Large intestine (tissue), 3 donors: ENCODE results near the gene TTPAL. TPM values are rescaled to one million over a fixed set of nuclear protein-coding genes. Genes with fewer than 3 reads are reported as not detected.

Source experiments
- DNase-seq, 2 donors: peaks; one replicate each; pipeline versions ENCODE4 v3.0.0 to v3.0.0-alpha.2; 2013
- H3K27ac ChIP-seq: one replicate; pipeline ENCODE4 v1.5.1; 2013; ENCODE audit warnings: low read length
- H3K27me3 ChIP-seq: 2 replicates; pipeline ENCODE4 v1.6.1; 2013; ENCODE audit warnings: low read length; ENCODE audit not compliant: control insufficient read depth, insufficient read depth
- H3K36me3 ChIP-seq: 2 replicates; pipeline ENCODE4 v1.6.1; 2013; ENCODE audit warnings: low read length; ENCODE audit not compliant: control insufficient read depth, insufficient read depth
- H3K4me1 ChIP-seq: one replicate; pipeline ENCODE4 v1.6.1; 2013; ENCODE audit warnings: low read length; ENCODE audit not compliant: control insufficient read depth, insufficient read depth
- H3K4me3 ChIP-seq: one replicate; pipeline ENCODE4 v1.5.1; 2013; ENCODE audit warnings: low read length
- H3K9me3 ChIP-seq: one replicate; pipeline ENCODE4 v1.6.1; 2013; ENCODE audit warnings: mild to moderate bottlenecking, low read depth, low read length, moderate library complexity; ENCODE audit not compliant: control insufficient read depth
- WGBS: methylation state at CpG from one replicate; pipeline ENCODE4 v1.1.5; 2013; ENCODE audit warnings: low lambda C conversion rate; ENCODE audit not compliant: insufficient coverage; 5-methylcytosine and 5-hydroxymethylcytosine counted together
- polyA plus RNA-seq: library from polyadenylated mRNA; unstranded; fragments of 120-200 nt; gene quantifications from one replicate; pipeline ENCODE4 v1.2.1, GENCODE V29; 2013

Gene TTPAL
- polyA plus RNA-seq, 1 donor: 10.0 TPM

GRCh38 chr20:44439318-44439717, 36.4 kb upstream of the TTPAL start:
- H3K4me1 ChIP-seq: peaks cover 46% of the 10 kb centered on the region
- H3K4me3 ChIP-seq: no peak overlapping the region
- no peaks in the 10 kb centered on the region for H3K9me3 ChIP-seq
- H3K27ac ChIP-seq: peak overlapping the region; percentile 56
- no peaks in the 10 kb centered on the region for H3K27me3 ChIP-seq
- no peaks in the 10 kb centered on the region for H3K36me3 ChIP-seq
- DNase-seq: no peak
- WGBS: 100% methylated on average over 1 of the region's 2 CpGs

GRCh38 chr20:44442298-44443070, 33.2 kb upstream of the TTPAL start:
- no peaks in the 10 kb centered on the region for H3K27me3 ChIP-seq
- H3K27ac ChIP-seq: peak overlapping the region; percentile 96
- WGBS: 50% methylated on average over 1 of the region's 12 CpGs
- peaks cover 54% of the 10 kb centered on the region for H3K4me1 ChIP-seq
- no peak overlapping the region for H3K4me3 ChIP-seq
- H3K36me3 ChIP-seq: no peaks in the 10 kb centered on the region
- H3K9me3 ChIP-seq: peaks cover 4% of the 10 kb centered on the region
- peak; percentile 98 to 99 for DNase-seq

DNA sequence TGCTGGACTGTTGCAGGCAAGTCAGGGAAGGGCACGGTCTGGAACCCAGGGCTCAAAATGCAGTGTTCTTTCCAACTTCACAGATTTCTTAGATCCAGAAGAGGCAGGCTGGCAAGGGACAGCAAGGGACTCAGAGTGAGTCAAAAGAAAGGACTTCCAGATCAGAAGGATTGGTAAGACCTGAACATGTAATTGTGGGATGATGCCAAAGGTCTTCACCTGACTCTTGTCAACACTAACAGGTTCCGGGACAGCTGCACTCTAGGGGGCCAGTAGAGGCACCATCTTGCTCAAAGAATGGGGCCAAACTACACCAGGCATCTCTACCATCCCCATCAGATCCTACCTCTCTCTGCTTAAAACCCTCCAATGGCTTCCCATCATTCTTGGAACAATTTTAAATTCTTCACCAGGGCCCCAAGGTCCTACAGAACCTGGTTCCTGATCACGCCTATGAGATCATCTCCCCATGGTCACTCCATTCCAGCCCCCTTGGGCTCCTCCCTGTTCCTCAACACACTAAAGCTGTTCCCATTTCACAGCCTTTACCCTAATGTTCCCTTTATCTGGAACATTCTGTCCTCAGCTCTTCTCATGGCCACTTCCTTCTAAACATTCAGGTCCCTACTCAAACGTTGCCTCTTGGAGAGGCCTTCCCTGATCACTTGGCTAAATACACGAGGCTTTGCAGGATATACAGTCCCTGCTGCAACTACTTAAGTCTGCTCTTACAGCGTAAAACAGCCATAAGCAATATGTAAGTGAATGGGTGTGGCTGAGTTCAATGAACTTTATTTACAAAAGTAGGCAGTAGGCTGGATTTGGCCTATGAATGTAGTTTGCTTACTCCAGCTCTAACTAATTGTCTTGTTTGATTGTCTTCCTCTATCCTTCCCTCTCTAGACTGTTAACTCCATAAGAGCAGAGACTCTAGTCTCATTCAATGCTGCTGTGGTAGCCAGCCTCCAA, 29.6 kb upstream of the TTPAL start:
- H3K27ac ChIP-seq: peak overlapping the region; percentile 96
- peaks cover 52% of the 10 kb centered on the region for H3K4me1 ChIP-seq
- H3K36me3 ChIP-seq: no peaks in the 10 kb centered on the region
- peaks cover 4% of the 10 kb centered on the region for H3K9me3 ChIP-seq
- no peak overlapping the region for H3K4me3 ChIP-seq
- H3K27me3 ChIP-seq: no peaks in the 10 kb centered on the region
- peak in 1 of 2 donors; percentile 78 for DNase-seq
- no CpG with 5 or more reads among the region's 6 CpGs for WGBS

DNA sequence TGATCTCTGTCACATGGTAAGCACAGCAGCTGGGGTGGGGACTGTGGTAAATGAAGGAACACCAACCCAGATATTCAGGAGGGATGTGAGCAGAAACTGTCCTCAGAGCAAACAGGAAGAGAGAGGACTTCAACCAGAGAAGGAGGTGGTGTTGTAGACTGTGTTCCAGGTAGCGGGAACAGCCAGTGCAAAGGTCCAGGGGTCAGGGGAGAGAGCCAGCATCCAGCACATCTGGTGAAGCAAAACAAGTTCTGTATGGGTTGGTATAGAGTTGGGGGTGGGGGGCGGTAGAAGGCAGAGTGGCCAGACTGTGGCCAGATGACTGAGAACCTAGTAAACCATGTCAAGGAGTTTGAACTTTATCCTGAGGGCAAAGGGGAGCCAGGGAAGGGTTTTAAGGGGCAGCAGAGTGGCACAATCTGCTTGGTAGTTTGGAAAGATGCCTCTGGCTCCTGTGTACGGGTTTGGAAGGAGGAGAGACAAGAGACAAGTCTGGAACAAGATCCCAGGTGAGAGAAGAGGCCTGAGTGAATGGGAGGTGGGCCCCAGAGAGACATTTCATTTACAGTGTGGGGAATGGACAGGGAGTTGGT, 27.8 kb upstream of the TTPAL start:
- Histone ChIP-seq H3K4me1 (peaks cover 40% of the 10 kb centered on the region), H3K4me3 (no peak overlapping the region), H3K27ac (peak overlapping the region; percentile 96), H3K27me3 (no peaks in the 10 kb centered on the region), H3K9me3 (peaks cover 4% of the 10 kb centered on the region), H3K36me3 (no peaks in the 10 kb centered on the region)
- WGBS: 60% methylated on average over 1 of the region's 3 CpGs
- DNase-seq: peak in 1 of 2 donors; percentile 60

DNA sequence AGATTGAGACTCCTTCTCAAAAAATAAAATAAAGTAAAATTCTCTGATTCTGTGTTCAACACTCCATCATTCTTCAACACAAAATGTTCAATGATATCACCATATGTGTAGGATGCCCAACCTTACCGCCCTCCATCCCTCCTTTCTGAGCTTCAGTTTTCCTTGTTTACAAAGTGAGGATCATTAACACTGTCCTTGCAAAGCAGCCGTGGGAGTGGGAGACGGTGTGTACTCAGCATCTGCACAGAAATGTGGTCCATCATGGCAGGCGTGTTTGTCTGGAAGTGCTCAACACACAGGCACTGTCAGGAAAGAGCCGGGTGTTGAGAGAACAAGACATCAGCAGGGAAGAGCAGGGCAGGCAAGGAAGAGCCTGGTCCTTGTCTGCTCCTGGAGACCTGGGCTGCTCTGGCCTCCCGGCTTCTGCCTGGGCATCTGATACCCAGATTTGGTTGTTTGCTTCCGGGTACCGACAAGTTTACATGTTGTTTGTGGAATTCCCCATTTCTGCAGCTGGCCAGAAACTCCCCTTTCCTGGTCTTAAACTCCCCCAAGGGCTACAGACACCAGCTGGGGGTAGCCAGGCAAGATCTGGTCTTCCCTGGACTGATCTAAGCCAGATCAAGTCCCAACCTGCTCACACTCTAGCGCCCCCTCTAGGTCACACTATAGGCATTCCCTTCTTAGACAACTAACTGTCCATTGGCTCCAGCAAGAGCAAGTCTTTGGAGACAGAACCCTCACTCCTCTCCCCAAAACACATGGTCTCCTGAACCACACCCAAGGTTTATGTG, 26.7 kb upstream of the TTPAL start:
- no CpG with 5 or more reads among the region's 9 CpGs for WGBS
- no peak overlapping the region for H3K27ac ChIP-seq
- H3K36me3 ChIP-seq: no peaks in the 10 kb centered on the region
- no peaks in the 10 kb centered on the region for H3K27me3 ChIP-seq
- no peak overlapping the region for H3K4me3 ChIP-seq
- H3K4me1 ChIP-seq: peaks cover 33% of the 10 kb centered on the region
- H3K9me3 ChIP-seq: peaks cover 4% of the 10 kb centered on the region
- DNase-seq: peak in 1 of 2 donors; percentile 40

- Histone ChIP-seq H3K27me3 (no peaks in the 10 kb centered on the region), H3K36me3 (no peaks in the 10 kb centered on the region), H3K9me3 (peaks cover 4% of the 10 kb centered on the region), H3K4me1 (peaks cover 33% of the 10 kb centered on the region), H3K27ac (no peak overlapping the region), H3K4me3 (no peak overlapping the region)
- DNase-seq: no peak
- WGBS: no CpG with 5 or more reads among the region's 7 CpGs
These were observed 25.8 kb upstream of the TTPAL start for GRCh38 chr20:44449864-44450263.

- DNase-seq: peak in 1 of 2 donors; percentile 11
- Histone ChIP-seq H3K27me3 (no peaks in the 10 kb centered on the region), H3K4me3 (no peak overlapping the region), H3K27ac (peak overlapping the region; percentile 19), H3K4me1 (peaks cover 32% of the 10 kb centered on the region), H3K9me3 (peaks cover 4% of the 10 kb centered on the region), H3K36me3 (no peaks in the 10 kb centered on the region)
- WGBS: no CpG with 5 or more reads among the region's 3 CpGs
These were observed 25.3 kb upstream of the TTPAL start for GRCh38 chr20:44450281-44450889.

DNA sequence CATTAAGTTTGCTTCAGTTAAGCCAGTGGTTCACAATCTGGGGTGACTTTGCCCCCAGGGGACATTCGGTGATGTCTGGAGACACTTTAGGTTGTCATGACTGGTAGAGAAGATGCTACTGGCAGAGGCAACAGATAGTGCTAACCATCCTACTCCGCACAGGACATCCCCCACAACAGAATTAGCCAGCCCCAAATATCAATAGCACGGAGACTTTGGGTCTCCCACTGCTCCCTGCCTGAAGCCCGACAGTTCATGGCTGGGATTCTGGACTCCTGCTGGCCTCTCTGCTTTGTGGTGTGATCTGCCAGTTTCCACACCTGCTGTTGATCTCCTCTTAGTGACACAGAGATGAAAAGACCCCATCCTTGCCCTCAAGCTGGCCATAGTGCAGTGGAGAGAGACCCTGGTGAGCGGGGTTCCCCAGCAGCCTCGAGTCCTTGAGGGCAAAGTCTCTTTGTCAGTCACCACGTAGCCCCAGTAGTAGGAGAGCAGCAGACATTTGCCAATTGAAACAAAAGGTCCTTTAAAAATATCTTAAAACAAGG, 24.7 kb upstream of the TTPAL start:
- Histone ChIP-seq H3K27ac (peak overlapping the region; percentile 19), H3K27me3 (no peaks in the 10 kb centered on the region), H3K9me3 (peaks cover 4% of the 10 kb centered on the region), H3K4me1 (peaks cover 26% of the 10 kb centered on the region), H3K36me3 (no peaks in the 10 kb centered on the region), H3K4me3 (no peak overlapping the region)
- no CpG with 5 or more reads among the region's 7 CpGs for WGBS
- DNase-seq: peak in 1 of 2 donors; percentile 64

- no CpG with 5 or more reads among the region's 7 CpGs for WGBS
- DNase-seq: no peak
- peaks cover 32% of the 10 kb centered on the region for H3K4me1 ChIP-seq
- no peaks in the 10 kb centered on the region for H3K27me3 ChIP-seq
- no peaks in the 10 kb centered on the region for H3K36me3 ChIP-seq
- H3K4me3 ChIP-seq: no peak overlapping the region
- H3K27ac ChIP-seq: no peak overlapping the region
- H3K9me3 ChIP-seq: no peaks in the 10 kb centered on the region
These were observed 21.2 kb upstream of the TTPAL start for GRCh38 chr20:44454306-44454963.
